NCI-H1105 treated with DMSO at 0.1 percent for 48 hours (cell line): Measurements from ENCODE around the gene ZNF485.
A peak's percentile ranks its signal among the peaks of the same experiment; 100 is the strongest.
"Not testable (repeated sequence)": the region's sequence is repeated elsewhere in the genome, so short reads cannot be mapped to it uniquely, and the experiment has no call there.

Experiments
- DNase-seq: peaks from one replicate; lab custom pipeline; 2025; lab: John Stamatoyannopoulos, UW

The ZNF485 gene

GRCh38 chr10:43606323-43607198 lies at the start of gene ZNF485:
Gene ZNF485, plus strand, starts transcription at chr10:43606438. Its CDS starts 613 bp downstream, at chr10:43607051.
- peak; percentile 28 for DNase-seq

- no peak for DNase-seq
Observed at GRCh38 chr10:43557214-43557613, 49.0 kb upstream of the ZNF485 start.

- no peak for DNase-seq
Observed at GRCh38 chr10:43569681-43570080, 36.6 kb upstream of the ZNF485 start.

GRCh38 chr10:43570971-43571370 lies 35.3 kb upstream of the ZNF485 start:
- DNase-seq = no peak

- no peak for DNase-seq
Observed at GRCh38 chr10:43573250-43574000, 32.8 kb upstream of the ZNF485 start.

GRCh38 chr10:43574001-43574892 lies 32.0 kb upstream of the ZNF485 start, which contains the start of gene ZNF239:
Gene ZNF239, minus strand, starts transcription at chr10:43574616. Its CDS starts 16,537 bp downstream, at chr10:43558079.
- DNase-seq = no peak

- no peak for DNase-seq
Observed at GRCh38 chr10:43574906-43575305, 31.3 kb upstream of the ZNF485 start.

GRCh38 chr10:43576062-43576461 lies 30.2 kb upstream of the ZNF485 start:
- DNase-seq = no peak

GRCh38 chr10:43576580-43576979 lies 29.7 kb upstream of the ZNF485 start:
- no peak for DNase-seq

GRCh38 chr10:43584051-43584450 lies 22.2 kb upstream of the ZNF485 start:
- DNase-seq = no peak

GRCh38 chr10:43585046-43585445 lies 21.2 kb upstream of the ZNF485 start:
- DNase-seq = no peak

- DNase-seq = no peak
Observed at GRCh38 chr10:43585981-43586729, 20.1 kb upstream of the ZNF485 start.

- DNase-seq = not testable (repeated sequence)
Observed at GRCh38 chr10:43586730-43587115, 19.5 kb upstream of the ZNF485 start.

- DNase-seq = no peak
Observed at GRCh38 chr10:43591303-43591904, 14.8 kb upstream of the ZNF485 start.

GRCh38 chr10:43594944-43595589 lies 11.2 kb upstream of the ZNF485 start:
- DNase-seq = no peak

- DNase-seq = no peak
Observed at GRCh38 chr10:43595739-43596298, 10.4 kb upstream of the ZNF485 start.

GRCh38 chr10:43596546-43596945 lies 9.7 kb upstream of the ZNF485 start:
- no peak for DNase-seq

- DNase-seq = no peak
Observed at GRCh38 chr10:43598446-43598845, 7.8 kb upstream of the ZNF485 start.

GRCh38 chr10:43599333-43599732 lies 6.9 kb upstream of the ZNF485 start:
- DNase-seq = no peak

- not testable (repeated sequence) for DNase-seq
Observed at GRCh38 chr10:43601576-43601975, 4.7 kb upstream of the ZNF485 start.
